MG63 (cell line): ENCODE data around the gene NPR1. TPM values are rescaled to one million over a fixed set of nuclear protein-coding genes. Genes with fewer than 3 reads are reported as not detected.
"Not testable (repeated sequence)": the region's sequence is repeated elsewhere in the genome, so short reads cannot be mapped to it uniquely, and the experiment has no call there.

ENCODE experiments used
- DNase-seq: peaks from one replicate; pipeline ENCODE4 v3.0.0-alpha.2; 2020
- H3K27me3 ChIP-seq: fragments of 250-450 bp; sonication (Bioruptor Pico); 2 replicates; pipeline ENCODE4 v1.5.1; 2020; ENCODE audit warnings: mild to moderate bottlenecking, moderate library complexity
- H3K36me3 ChIP-seq: fragments of 250-450 bp; sonication (Bioruptor Pico); 2 replicates; pipeline ENCODE4 v1.5.1; 2020; ENCODE audit warnings: mild to moderate bottlenecking, moderate library complexity
- H3K4me3 ChIP-seq: fragments of 250-450 bp; sonication (Bioruptor Pico); 2 replicates; pipeline ENCODE4 v1.5.1; 2020; ENCODE audit warnings: mild to moderate bottlenecking, moderate library complexity
- H3K9me3 ChIP-seq: fragments of 250-450 bp; sonication (Bioruptor Pico); 2 replicates; pipeline ENCODE4 v1.5.1; 2020; ENCODE audit warnings: mild to moderate bottlenecking, moderate library complexity
- total RNA-seq: library from RNA; depleted of rRNA; stranded (reverse); fragments of >200 nt; shearing (Covaris generic); gene quantifications from 2 replicates; pipeline ENCODE4 v1.2.3, GENCODE V29; 2014; ENCODE audit warnings: low replicate concordance

The NPR1 gene
- total RNA-seq, 1 experiment from 2014 or later: 0.33 TPM

- Histone ChIP-seq H3K36me3 (peaks cover 60% of the 10 kb centered on the region), H3K9me3 (no peaks in the 10 kb centered on the region), H3K27me3 (no peaks in the 10 kb centered on the region), H3K4me3 (peak overlapping the region; percentile 80)
- no peak for DNase-seq
Measured at GRCh38 chr1:153669606-153670005, 8.9 kb upstream of the NPR1 start.

GRCh38 chr1:153670257-153670858 lies 8.1 kb upstream of the NPR1 start:
- no peak for DNase-seq
- Histone ChIP-seq H3K36me3 (peaks cover 53% of the 10 kb centered on the region), H3K27me3 (no peaks in the 10 kb centered on the region), H3K4me3 (peak overlapping the region; percentile 80), H3K9me3 (no peaks in the 10 kb centered on the region)

- Histone ChIP-seq H3K4me3 (peak within 1 kb of the TSS; percentile 80), H3K27me3 (no peaks in the 10 kb centered on the region), H3K36me3 (peaks cover 46% of the 10 kb centered on the region), H3K9me3 (no peaks in the 10 kb centered on the region)
- peak; percentile 98 for DNase-seq
Measured at GRCh38 chr1:153670859-153671627, 7.4 kb upstream of the NPR1 start, which contains the start of gene ILF2. ILF2 (minus strand) TSS chr1:153670993; CDS start chr1:153670922, 71 bp downstream.

- H3K36me3 ChIP-seq: peaks cover 39% of the 10 kb centered on the region
- not testable (repeated sequence) for H3K27me3 ChIP-seq, H3K9me3 ChIP-seq
- H3K4me3 ChIP-seq: peak overlapping the region; percentile 57
- DNase-seq: peak; percentile 82
Measured at GRCh38 chr1:153671628-153672353, 6.7 kb upstream of the NPR1 start.

GRCh38 chr1:153673511-153673910 lies 5.0 kb upstream of the NPR1 start:
- H3K36me3 ChIP-seq: peaks cover 21% of the 10 kb centered on the region
- DNase-seq: no peak
- no peak overlapping the region for H3K4me3 ChIP-seq

GRCh38 chr1:153677718-153678518 lies 570 bp upstream of the NPR1 start:
- H3K9me3 ChIP-seq: no peaks in the 10 kb centered on the region
- peak; percentile 40 for DNase-seq
- peak overlapping the region; percentile 39 for H3K4me3 ChIP-seq
- H3K36me3 ChIP-seq: no peaks in the 10 kb centered on the region
- peaks cover 21% of the 10 kb centered on the region for H3K27me3 ChIP-seq

More at GRCh38 chr1:153673511-153673910, 5.0 kb upstream of the NPR1 start:
- no peaks in the 10 kb centered on the region for H3K9me3 ChIP-seq
- peaks cover 4% of the 10 kb centered on the region; the same call in 1 of the 2 replicates for H3K27me3 ChIP-seq

- no peak for DNase-seq
- Histone ChIP-seq H3K4me3 (peak overlapping the region; percentile 39), H3K27me3 (peaks cover 21% of the 10 kb centered on the region), H3K36me3 (no peaks in the 10 kb centered on the region), H3K9me3 (no peaks in the 10 kb centered on the region)
Measured at GRCh38 chr1:153679337-153680119, 1.0 kb downstream of the NPR1 start.

- no peaks in the 10 kb centered on the region for H3K9me3 ChIP-seq
- no peaks in the 10 kb centered on the region for H3K36me3 ChIP-seq
- peaks cover 21% of the 10 kb centered on the region for H3K27me3 ChIP-seq
- no peak overlapping the region for H3K4me3 ChIP-seq
- DNase-seq: no peak
Measured at GRCh38 chr1:153680120-153680403, 1.6 kb downstream of the NPR1 start.

GRCh38 chr1:153682730-153683129 lies 4.2 kb downstream of the NPR1 start:
- H3K9me3 ChIP-seq: no peaks in the 10 kb centered on the region
- peaks cover 21% of the 10 kb centered on the region for H3K27me3 ChIP-seq
- no peak overlapping the region for H3K4me3 ChIP-seq
- no peak for DNase-seq
- H3K36me3 ChIP-seq: no peaks in the 10 kb centered on the region

GRCh38 chr1:153683854-153684253 lies 5.4 kb downstream of the NPR1 start:
- peak; percentile 38 for DNase-seq
- Histone ChIP-seq H3K27me3 (peaks cover 14% of the 10 kb centered on the region), H3K9me3 (no peaks in the 10 kb centered on the region)

GRCh38 chr1:153684892-153685291 lies 6.4 kb downstream of the NPR1 start:
- peaks cover 4% of the 10 kb centered on the region; the same call in 1 of the 2 replicates for H3K27me3 ChIP-seq
- no peaks in the 10 kb centered on the region for H3K9me3 ChIP-seq
- no peak for DNase-seq
- H3K4me3 ChIP-seq: no peak overlapping the region
- no peaks in the 10 kb centered on the region for H3K36me3 ChIP-seq

More at GRCh38 chr1:153683854-153684253, 5.4 kb downstream of the NPR1 start:
- Histone ChIP-seq H3K4me3 (no peak overlapping the region), H3K36me3 (no peaks in the 10 kb centered on the region)

GRCh38 chr1:153685544-153686340 lies 7.3 kb downstream of the NPR1 start:
- no peak for DNase-seq
- H3K27me3 ChIP-seq: peaks cover 2% of the 10 kb centered on the region; the same call in 1 of the 2 replicates
- no peak overlapping the region for H3K4me3 ChIP-seq
- H3K9me3 ChIP-seq: no peaks in the 10 kb centered on the region
- H3K36me3 ChIP-seq: no peaks in the 10 kb centered on the region

- DNase-seq: no peak
- Histone ChIP-seq H3K4me3 (no peak overlapping the region), H3K27me3 (no peaks in the 10 kb centered on the region)
Measured at GRCh38 chr1:153687346-153688125, 9.0 kb downstream of the NPR1 start.

GRCh38 chr1:153688276-153688675 lies 9.8 kb downstream of the NPR1 start:
- H3K27me3 ChIP-seq: no peaks in the 10 kb centered on the region
- no peaks in the 10 kb centered on the region for H3K9me3 ChIP-seq
- no peak for DNase-seq
- no peaks in the 10 kb centered on the region for H3K36me3 ChIP-seq
- no peak overlapping the region for H3K4me3 ChIP-seq

More at GRCh38 chr1:153687346-153688125, 9.0 kb downstream of the NPR1 start:
- Histone ChIP-seq H3K36me3 (no peaks in the 10 kb centered on the region), H3K9me3 (no peaks in the 10 kb centered on the region)
